NCI-H2029 treated with DMSO at 0.1 percent for 48 hours (cell line): ENCODE results near the gene CDH19.

ENCODE experiments used
- DNase-seq: peaks from one replicate; lab custom pipeline; 2025; lab: John Stamatoyannopoulos, UW

The CDH19 gene, protein sequence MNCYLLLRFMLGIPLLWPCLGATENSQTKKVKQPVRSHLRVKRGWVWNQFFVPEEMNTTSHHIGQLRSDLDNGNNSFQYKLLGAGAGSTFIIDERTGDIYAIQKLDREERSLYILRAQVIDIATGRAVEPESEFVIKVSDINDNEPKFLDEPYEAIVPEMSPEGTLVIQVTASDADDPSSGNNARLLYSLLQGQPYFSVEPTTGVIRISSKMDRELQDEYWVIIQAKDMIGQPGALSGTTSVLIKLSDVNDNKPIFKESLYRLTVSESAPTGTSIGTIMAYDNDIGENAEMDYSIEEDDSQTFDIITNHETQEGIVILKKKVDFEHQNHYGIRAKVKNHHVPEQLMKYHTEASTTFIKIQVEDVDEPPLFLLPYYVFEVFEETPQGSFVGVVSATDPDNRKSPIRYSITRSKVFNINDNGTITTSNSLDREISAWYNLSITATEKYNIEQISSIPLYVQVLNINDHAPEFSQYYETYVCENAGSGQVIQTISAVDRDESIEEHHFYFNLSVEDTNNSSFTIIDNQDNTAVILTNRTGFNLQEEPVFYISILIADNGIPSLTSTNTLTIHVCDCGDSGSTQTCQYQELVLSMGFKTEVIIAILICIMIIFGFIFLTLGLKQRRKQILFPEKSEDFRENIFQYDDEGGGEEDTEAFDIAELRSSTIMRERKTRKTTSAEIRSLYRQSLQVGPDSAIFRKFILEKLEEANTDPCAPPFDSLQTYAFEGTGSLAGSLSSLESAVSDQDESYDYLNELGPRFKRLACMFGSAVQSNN

GRCh38 chr18:66603941-66604627 is at the start of gene CDH19:
CDH19 (minus strand) TSS chr18:66604090; CDS start chr18:66572204, 31,886 bp downstream.
- DNase-seq, result no peak

DNA sequence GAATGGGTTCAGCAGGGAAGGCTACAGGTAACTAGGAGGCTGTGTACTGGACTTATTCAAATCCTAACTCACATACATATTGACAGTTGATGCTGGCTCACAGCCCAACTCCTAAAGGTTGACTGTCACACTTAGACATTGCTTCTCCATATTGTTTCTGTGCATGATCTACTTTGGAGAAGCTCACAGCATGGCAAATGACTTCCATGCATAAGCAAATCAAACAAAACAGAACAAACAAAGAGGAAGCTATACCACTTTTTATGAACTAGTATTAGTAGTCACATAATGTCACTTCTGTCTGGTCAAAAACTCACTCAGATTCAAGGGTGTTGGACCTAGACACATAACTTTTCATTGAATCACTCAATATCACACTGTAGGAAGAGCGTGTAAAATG is 43.8 kb upstream of the CDH19 start:
- DNase-seq, result no peak

GRCh38 chr18:66646609-66647008 is 42.7 kb upstream of the CDH19 start:
- DNase-seq, result no peak

- DNase-seq, result no peak
Observed at GRCh38 chr18:66645983-66646382, 42.1 kb upstream of the CDH19 start.

GRCh38 chr18:66641056-66641455 is 37.2 kb upstream of the CDH19 start:
- DNase-seq, result no peak

DNA sequence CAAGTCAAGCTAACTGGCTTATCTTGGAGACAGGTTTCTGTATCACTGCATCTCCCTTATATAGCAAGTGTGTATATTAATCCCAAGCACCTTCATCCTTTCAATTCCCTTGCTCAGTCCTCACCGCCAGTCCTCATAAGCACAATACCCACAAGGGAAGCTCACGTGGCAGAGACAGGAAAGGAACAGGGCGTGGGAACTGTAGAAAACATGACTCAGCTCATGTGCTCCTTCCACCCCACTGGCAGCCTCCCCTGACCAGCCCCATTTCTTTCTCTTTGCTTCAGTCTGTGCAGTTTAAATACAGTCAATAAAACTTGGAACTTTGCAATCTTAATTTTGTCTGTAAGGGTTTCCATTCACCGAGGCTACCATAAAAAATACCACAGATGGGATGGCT is 36.5 kb upstream of the CDH19 start:
- no peak for DNase-seq

- DNase-seq, result no peak
Observed at GRCh38 chr18:66638856-66639629, 35.2 kb upstream of the CDH19 start.

- DNase-seq, result no peak
Observed at GRCh38 chr18:66635342-66635741, 31.5 kb upstream of the CDH19 start.

GRCh38 chr18:66632756-66633155 is 28.9 kb upstream of the CDH19 start:
- no peak for DNase-seq

- no peak for DNase-seq
Observed at GRCh38 chr18:66630831-66631230, 26.9 kb upstream of the CDH19 start.

DNA sequence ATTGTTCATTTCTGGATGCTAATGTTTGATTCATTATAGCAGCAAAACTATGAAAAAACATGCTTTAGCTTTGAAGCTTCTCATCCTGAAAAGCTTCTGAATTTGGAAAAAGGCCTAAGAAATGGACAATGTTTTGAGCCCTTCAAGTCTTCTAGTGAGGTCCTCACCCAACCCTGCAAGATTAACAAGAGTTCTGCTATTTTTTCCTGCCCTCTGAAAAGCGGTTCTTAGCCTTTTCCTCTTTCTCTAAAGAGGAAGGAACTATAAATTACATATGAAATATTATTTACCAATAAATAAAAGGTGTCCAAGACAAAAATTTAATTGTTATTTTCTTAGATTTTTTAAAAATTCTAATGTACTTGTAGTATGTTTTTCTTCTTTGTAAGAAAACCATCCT is 19.9 kb upstream of the CDH19 start:
- no peak for DNase-seq

GRCh38 chr18:66621816-66622576 is 18.1 kb upstream of the CDH19 start:
- DNase-seq, result no peak

DNA sequence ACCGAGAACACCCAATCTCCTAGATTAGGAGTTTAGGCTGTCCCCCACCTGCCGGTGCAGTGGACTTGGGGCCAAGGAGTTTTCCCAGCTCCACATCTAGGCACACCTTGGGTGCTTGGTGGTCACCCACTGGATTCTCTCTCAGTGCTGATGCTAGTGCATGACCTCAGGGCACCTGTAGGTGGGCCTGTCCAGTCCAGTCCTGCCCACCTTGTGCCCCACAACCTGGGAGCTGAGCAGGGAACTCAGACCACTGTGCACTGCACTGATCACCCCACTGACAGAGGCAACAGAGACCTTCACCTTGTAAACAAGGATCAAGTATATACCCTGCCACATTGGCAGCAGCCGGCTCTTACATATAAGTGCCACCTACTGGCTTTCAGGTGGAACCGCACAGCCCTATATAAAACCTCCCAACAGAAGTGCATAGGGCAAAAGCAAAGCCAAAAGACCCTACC is 12.7 kb upstream of the CDH19 start:
- DNase-seq, result no peak

GRCh38 chr18:66615176-66615575 is 11.3 kb upstream of the CDH19 start:
- no peak for DNase-seq

DNA sequence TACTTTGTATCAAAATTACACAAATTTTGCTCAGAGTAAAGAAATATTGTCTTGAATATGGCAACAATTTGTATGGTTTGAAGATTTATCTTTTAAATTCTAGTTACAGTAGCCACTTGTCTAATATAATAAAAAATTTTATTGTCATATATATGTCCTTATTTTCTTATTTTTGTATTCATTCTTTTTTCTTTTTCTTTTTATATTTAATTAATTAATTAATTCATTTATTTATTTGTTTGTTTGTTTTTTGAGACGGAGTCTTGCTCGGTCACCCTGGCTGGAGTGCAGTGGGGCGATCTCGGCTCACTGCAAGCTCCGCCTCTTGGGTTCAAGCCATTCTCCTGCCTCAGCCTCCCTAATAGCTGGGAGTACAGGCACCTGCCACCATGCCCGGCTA is 3.7 kb upstream of the CDH19 start:
- DNase-seq, result no peak

DNA sequence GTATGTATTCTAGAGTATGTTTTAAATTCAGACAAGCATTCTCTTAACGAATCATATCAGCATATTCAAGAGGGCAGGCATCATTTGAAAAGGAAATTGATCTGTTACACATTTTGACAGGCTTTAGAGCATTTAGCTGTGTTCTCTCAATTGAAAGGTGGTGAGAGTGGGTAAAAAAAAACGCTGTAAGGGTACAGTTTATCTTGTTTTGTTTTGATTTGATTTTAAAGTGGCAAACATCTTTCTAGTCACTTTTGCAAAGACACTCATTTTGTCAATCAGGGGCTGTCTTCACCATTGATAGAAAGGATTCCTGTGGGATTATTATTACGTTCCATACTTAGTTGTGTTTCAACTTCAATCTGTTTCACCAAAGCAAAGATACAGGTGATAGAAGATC is 2.2 kb downstream of the CDH19 start:
- no peak for DNase-seq

GRCh38 chr18:66599190-66599589 is 4.7 kb downstream of the CDH19 start:
- DNase-seq, result no peak

DNA sequence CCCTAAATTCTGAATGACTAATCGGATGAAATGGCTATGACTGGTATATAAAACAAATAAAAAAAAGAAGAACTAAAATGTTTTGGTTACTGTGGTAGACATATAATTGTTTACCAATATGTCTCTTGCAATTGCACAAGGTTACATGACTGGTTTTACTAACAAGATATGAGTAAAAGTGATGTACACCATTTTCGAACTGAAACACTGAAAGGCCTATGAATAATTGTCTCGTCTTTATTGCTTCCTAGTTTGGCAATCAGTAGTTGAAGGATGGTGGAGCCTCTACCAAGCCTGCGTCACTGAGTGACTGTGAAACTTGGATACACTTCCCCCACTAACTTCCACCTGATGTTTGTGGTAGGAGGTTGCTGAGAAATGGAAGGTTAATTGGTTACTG is 16.5 kb downstream of the CDH19 start:
- no peak for DNase-seq

GRCh38 chr18:66582211-66582610 is 21.7 kb downstream of the CDH19 start:
- DNase-seq, result no peak

DNA sequence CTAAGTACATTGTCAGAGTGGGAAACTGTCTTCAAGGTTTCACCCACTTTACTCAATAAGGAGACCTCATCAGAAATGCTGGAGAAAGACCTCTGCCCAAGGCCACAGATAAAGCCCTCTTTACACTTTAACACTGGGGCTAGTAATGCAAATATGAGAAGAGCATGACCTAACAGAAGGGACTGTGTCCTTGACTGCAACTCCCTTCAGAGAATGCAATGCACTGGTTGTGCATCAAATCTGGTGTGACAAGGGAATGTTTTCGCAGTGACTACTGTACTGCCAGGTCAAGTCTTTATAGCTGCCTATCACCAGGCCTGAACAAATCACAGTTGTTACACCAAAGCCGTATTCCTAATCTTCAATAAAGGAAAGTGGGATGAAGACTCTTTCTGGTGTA is 28.6 kb downstream of the CDH19 start:
- DNase-seq, result no peak

- DNase-seq, result no peak
Observed at GRCh38 chr18:66571845-66572244, 32.0 kb downstream of the CDH19 start.
